ENCODE data around the gene C11orf68. TPM values are rescaled to one million over a fixed set of nuclear protein-coding genes. Genes with fewer than 3 reads are reported as not detected.
A peak's percentile ranks its signal among the peaks of the same experiment; 100 is the strongest.

The C11orf68 gene
- total and polyA plus RNA-seq, 9 of the 15 experiments (the other 6 are each of a cell fraction or from before 2014, with no cell fraction given): 3.6 to 35.9 (median 12.8) TPM

GRCh38 chr11:65890324-65891218, 28.3 kb downstream of the C11orf68 start, which contains the start of gene CCDC85B (continued):
- TF ChIP-seq NUFIP1 (IDR thresholded peaks at IDR 0.05; ENCODE audit: partially characterized antibody) (no peak), TGIF2 (CRISPR knock-in tag; IDR thresholded peaks at IDR 0.05) (no peak), ZNF253 (CRISPR knock-in tag; conservative IDR thresholded peaks at IDR 0.05) (no peak), EP300 (IDR thresholded peaks at IDR 0.05; ENCODE audit: low read length) (no peak), NFIX (CRISPR knock-in tag; IDR thresholded peaks at IDR 0.05; ENCODE audit: low read depth) (no peak), ZNF133 (CRISPR knock-in tag; IDR thresholded peaks at IDR 0.05) (no peak), TEAD1 (CRISPR knock-in tag; IDR thresholded peaks at IDR 0.05) (peak; percentile 35 to 61; a peak in 1 of 4 replicates), MAZ (CRISPR knock-in tag; conservative IDR thresholded peaks at IDR 0.05 in 1 of 2, IDR thresholded peaks at IDR 0.05 in 1 of 2) (peak; percentile 54 to 85), SIX5 (IDR thresholded peaks at IDR 0.05; ENCODE audit: borderline replicate concordance in 1 of 2, insufficient read depth in 1 of 2, low read depth in 1 of 2, low read length in 2 of 2) (no peak), NFE2 (IDR thresholded peaks at IDR 0.05; ENCODE audit: low read depth) (no peak), KLF13 (tag; IDR thresholded peaks at IDR 0.05; ENCODE audit: borderline replicate concordance, low read depth) (peak; percentile 75; the same call in 1 of the 2 replicates)
- TF ChIP-seq, protein P1, sequence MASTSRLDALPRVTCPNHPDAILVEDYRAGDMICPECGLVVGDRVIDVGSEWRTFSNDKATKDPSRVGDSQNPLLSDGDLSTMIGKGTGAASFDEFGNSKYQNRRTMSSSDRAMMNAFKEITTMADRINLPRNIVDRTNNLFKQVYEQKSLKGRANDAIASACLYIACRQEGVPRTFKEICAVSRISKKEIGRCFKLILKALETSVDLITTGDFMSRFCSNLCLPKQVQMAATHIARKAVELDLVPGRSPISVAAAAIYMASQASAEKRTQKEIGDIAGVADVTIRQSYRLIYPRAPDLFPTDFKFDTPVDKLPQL (IDR thresholded peaks at IDR 0.05; ENCODE audit: extremely low read depth, insufficient read length): no peak
- TF ChIP-seq, protein P2, sequence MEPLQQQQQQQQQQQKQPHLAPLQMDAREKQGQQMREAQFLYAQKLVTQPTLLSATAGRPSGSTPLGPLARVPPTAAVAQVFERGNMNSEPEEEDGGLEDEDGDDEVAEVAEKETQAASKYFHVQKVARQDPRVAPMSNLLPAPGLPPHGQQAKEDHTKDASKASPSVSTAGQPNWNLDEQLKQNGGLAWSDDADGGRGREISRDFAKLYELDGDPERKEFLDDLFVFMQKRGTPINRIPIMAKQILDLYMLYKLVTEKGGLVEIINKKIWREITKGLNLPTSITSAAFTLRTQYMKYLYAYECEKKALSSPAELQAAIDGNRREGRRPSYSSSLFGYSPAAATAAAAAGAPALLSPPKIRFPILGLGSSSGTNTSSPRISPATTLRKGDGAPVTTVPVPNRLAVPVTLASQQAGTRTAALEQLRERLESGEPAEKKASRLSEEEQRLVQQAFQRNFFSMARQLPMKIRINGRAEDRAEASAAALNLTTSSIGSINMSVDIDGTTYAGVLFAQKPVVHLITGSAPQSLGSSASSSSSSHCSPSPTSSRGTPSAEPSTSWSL (CRISPR knock-in tag; IDR thresholded peaks at IDR 0.05; ENCODE audit: borderline replicate concordance): peak; percentile 94
- TF ChIP-seq, protein P3, sequence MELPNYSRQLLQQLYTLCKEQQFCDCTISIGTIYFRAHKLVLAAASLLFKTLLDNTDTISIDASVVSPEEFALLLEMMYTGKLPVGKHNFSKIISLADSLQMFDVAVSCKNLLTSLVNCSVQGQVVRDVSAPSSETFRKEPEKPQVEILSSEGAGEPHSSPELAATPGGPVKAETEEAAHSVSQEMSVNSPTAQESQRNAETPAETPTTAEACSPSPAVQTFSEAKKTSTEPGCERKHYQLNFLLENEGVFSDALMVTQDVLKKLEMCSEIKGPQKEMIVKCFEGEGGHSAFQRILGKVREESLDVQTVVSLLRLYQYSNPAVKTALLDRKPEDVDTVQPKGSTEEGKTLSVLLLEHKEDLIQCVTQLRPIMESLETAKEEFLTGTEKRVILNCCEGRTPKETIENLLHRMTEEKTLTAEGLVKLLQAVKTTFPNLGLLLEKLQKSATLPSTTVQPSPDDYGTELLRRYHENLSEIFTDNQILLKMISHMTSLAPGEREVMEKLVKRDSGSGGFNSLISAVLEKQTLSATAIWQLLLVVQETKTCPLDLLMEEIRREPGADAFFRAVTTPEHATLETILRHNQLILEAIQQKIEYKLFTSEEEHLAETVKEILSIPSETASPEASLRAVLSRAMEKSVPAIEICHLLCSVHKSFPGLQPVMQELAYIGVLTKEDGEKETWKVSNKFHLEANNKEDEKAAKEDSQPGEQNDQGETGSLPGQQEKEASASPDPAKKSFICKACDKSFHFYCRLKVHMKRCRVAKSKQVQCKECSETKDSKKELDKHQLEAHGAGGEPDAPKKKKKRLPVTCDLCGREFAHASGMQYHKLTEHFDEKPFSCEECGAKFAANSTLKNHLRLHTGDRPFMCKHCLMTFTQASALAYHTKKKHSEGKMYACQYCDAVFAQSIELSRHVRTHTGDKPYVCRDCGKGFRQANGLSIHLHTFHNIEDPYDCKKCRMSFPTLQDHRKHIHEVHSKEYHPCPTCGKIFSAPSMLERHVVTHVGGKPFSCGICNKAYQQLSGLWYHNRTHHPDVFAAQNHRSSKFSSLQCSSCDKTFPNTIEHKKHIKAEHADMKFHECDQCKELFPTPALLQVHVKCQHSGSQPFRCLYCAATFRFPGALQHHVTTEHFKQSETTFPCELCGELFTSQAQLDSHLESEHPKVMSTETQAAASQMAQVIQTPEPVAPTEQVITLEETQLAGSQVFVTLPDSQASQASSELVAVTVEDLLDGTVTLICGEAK (IDR thresholded peaks at IDR 0.05): peak; percentile 52; the same call in 1 of the 2 replicates
- TF ChIP-seq, protein P3 (CRISPR knock-in tag; IDR thresholded peaks at IDR 0.05): no peak
